SK-N-MC (cell line): ENCODE data around the gene CLDN6.

Experiments
- DNase-seq: peaks from one replicate; pipeline ENCODE4 v3.0.0-alpha.2; 2011; ENCODE audit warnings: low read depth, low spot score
- H3K27ac ChIP-seq: fragments of 200-600 bp; sonication (generic); 2 replicates; pipeline ENCODE4 v1.5.1; 2016; ENCODE audit warnings: mixed run types
- H3K36me3 ChIP-seq: fragments of 200-600 bp; sonication (generic); 2 replicates; pipeline ENCODE4 v1.6.1; 2017; ENCODE audit warnings: antibody characterized with exemption, low read length, mixed read lengths; ENCODE audit not compliant: insufficient read depth
- H3K4me3 ChIP-seq: fragments of 200-600 bp; sonication (generic); 2 replicates; pipeline ENCODE4 v1.5.1; 2016
- H3K9ac ChIP-seq: fragments of 200-600 bp; sonication (generic); 2 replicates; pipeline ENCODE4 v1.8.0; 2017; ENCODE audit warnings: mixed run types, mixed read lengths; ENCODE audit not compliant: insufficient read length
- H3K9me3 ChIP-seq: fragments of 200-600 bp; sonication (generic); 2 replicates; pipeline ENCODE4 v1.6.1; 2017; ENCODE audit warnings: low read depth, mild to moderate bottlenecking, antibody characterized with exemption, low read length, moderate library complexity, mixed read lengths
- EZH2 ChIP-seq: fragments of 200-600 bp; sonication (generic); IDR thresholded peaks from one replicate; pipeline ENCODE4 v1.6.1; 2017; ENCODE audit warnings: antibody characterized with exemption
- FOXP2 ChIP-seq: optimal IDR thresholded peaks from 2 replicates; pipeline ENCODE3; 2011; ENCODE audit warnings: mild to moderate bottlenecking, moderate library complexity; ENCODE audit not compliant: insufficient read depth; ENCODE audit errors: extremely low read length, control extremely low read depth
- POLR2AphosphoS5 ChIP-seq: IDR thresholded peaks from 2 replicates; pipeline ENCODE4 v1.6.1; 2012; ENCODE audit warnings: mild to moderate bottlenecking, low read depth, low read length, borderline replicate concordance

CLDN6 gene

GRCh38 chr16:3010510-3010909 is 7.5 kb downstream of the CLDN6 start:
- Histone ChIP-seq H3K9me3 (no peaks in the 10 kb centered on the region), H3K27ac (no peak overlapping the region), H3K9ac (no peak overlapping the region), H3K36me3 (no peaks in the 10 kb centered on the region), H3K4me3 (no peak overlapping the region)
- DNase-seq = no peak
- TF ChIP-seq POLR2AphosphoS5 (no peak), EZH2 (no peak), FOXP2 (no peak)

- no peak overlapping the region for H3K27ac ChIP-seq
- H3K36me3 ChIP-seq = no peaks in the 10 kb centered on the region
- H3K9ac ChIP-seq = no peak overlapping the region
- H3K9me3 ChIP-seq = no peaks in the 10 kb centered on the region
- DNase-seq = no peak
- TF ChIP-seq FOXP2 (no peak), POLR2AphosphoS5 (no peak)
- H3K4me3 ChIP-seq = no peak overlapping the region
These were observed 8.2 kb downstream of the CLDN6 start for GRCh38 chr16:3009568-3010390.

- Histone ChIP-seq H3K4me3 (no peak overlapping the region), H3K9me3 (no peaks in the 10 kb centered on the region), H3K9ac (no peak overlapping the region), H3K27ac (no peak overlapping the region), H3K36me3 (no peaks in the 10 kb centered on the region)
- TF ChIP-seq POLR2AphosphoS5 = no peak
- no peak for TF ChIP-seq EZH2
- no peak for TF ChIP-seq FOXP2
- DNase-seq = no peak
These were observed 9.3 kb downstream of the CLDN6 start for GRCh38 chr16:3008690-3009037.

GRCh38 chr16:3007957-3008689 is 9.9 kb downstream of the CLDN6 start:
- Histone ChIP-seq H3K9ac (no peak overlapping the region), H3K27ac (no peak overlapping the region), H3K4me3 (no peak overlapping the region), H3K9me3 (no peaks in the 10 kb centered on the region), H3K36me3 (no peaks in the 10 kb centered on the region)
- TF ChIP-seq EZH2 (no peak), FOXP2 (no peak), POLR2AphosphoS5 (no peak)
- DNase-seq = no peak

GRCh38 chr16:3007059-3007956 is 10.7 kb downstream of the CLDN6 start:
- H3K9me3 ChIP-seq = no peaks in the 10 kb centered on the region
- no peak for DNase-seq
- H3K4me3 ChIP-seq = no peak overlapping the region
- H3K27ac ChIP-seq = no peak overlapping the region
- H3K9ac ChIP-seq = no peak overlapping the region
- TF ChIP-seq POLR2AphosphoS5 (no peak), EZH2 (no peak), FOXP2 (no peak)
- no peaks in the 10 kb centered on the region for H3K36me3 ChIP-seq

- H3K9ac ChIP-seq = no peak overlapping the region
- no peak overlapping the region for H3K27ac ChIP-seq
- no peaks in the 10 kb centered on the region for H3K9me3 ChIP-seq
- no peak overlapping the region for H3K4me3 ChIP-seq
- no peak for DNase-seq
- no peak for TF ChIP-seq EZH2
- TF ChIP-seq POLR2AphosphoS5 = no peak
- no peak for TF ChIP-seq FOXP2
- H3K36me3 ChIP-seq = no peaks in the 10 kb centered on the region
These were observed 13.2 kb downstream of the CLDN6 start for GRCh38 chr16:3004781-3005284.

GRCh38 chr16:3004319-3004718 is 13.7 kb downstream of the CLDN6 start:
- Histone ChIP-seq H3K9ac (no peak overlapping the region), H3K36me3 (no peaks in the 10 kb centered on the region), H3K27ac (no peak overlapping the region), H3K4me3 (no peak overlapping the region), H3K9me3 (no peaks in the 10 kb centered on the region)
- DNase-seq = no peak
- TF ChIP-seq EZH2 = no peak
- no peak for TF ChIP-seq POLR2AphosphoS5
- no peak for TF ChIP-seq FOXP2

- H3K9ac ChIP-seq = no peak overlapping the region
- H3K27ac ChIP-seq = no peak overlapping the region
- H3K36me3 ChIP-seq = no peaks in the 10 kb centered on the region
- peak; percentile 86 for DNase-seq
- H3K9me3 ChIP-seq = no peaks in the 10 kb centered on the region
- no peak for TF ChIP-seq EZH2
- TF ChIP-seq FOXP2 = no peak
- TF ChIP-seq POLR2AphosphoS5 = no peak
- no peak overlapping the region for H3K4me3 ChIP-seq
These were observed 14.3 kb downstream of the CLDN6 start for GRCh38 chr16:3003582-3004270.
